Iris pigment epithelial cell (primary cell): ENCODE measurements around the gene MAP3K2.

Experiments used
- DNase-seq: peaks from one replicate; pipeline ENCODE4 v3.0.0-alpha.2; 2011; ENCODE audit warnings: low read depth

The MAP3K2 gene

GRCh38 chr2:127293748-127294562, 93.8 kb downstream of the MAP3K2 start, which contains the start of gene ERCC3:
Gene ERCC3 (minus strand): TSS chr2:127294144. CDS start chr2:127294081, 63 bp downstream.
- DNase-seq = peak; percentile 80

GRCh38 chr2:127293386-127293747, 94.4 kb downstream of the MAP3K2 start:
- DNase-seq = peak; percentile 18

- DNase-seq = no peak
Measured at GRCh38 chr2:127288274-127288673, 99.5 kb downstream of the MAP3K2 start.

- DNase-seq = no peak
Measured at GRCh38 chr2:127283275-127283674, 104.5 kb downstream of the MAP3K2 start.

GRCh38 chr2:127280693-127281092, 107.1 kb downstream of the MAP3K2 start:
- no peak for DNase-seq

- no peak for DNase-seq
Measured at GRCh38 chr2:127279781-127280180, 108.0 kb downstream of the MAP3K2 start.

GRCh38 chr2:127278959-127279358, 108.8 kb downstream of the MAP3K2 start:
- no peak for DNase-seq

GRCh38 chr2:127277028-127277427, 110.7 kb downstream of the MAP3K2 start:
- peak; percentile 15 for DNase-seq

GRCh38 chr2:127275789-127276188, 112.0 kb downstream of the MAP3K2 start:
- no peak for DNase-seq

- no peak for DNase-seq
Measured at GRCh38 chr2:127275356-127275755, 112.4 kb downstream of the MAP3K2 start.

- no peak for DNase-seq
Measured at GRCh38 chr2:127270663-127271062, 117.1 kb downstream of the MAP3K2 start.

GRCh38 chr2:127261804-127262406, 125.9 kb downstream of the MAP3K2 start:
- DNase-seq = peak; percentile 41

- no peak for DNase-seq
Measured at GRCh38 chr2:127259355-127259754, 128.4 kb downstream of the MAP3K2 start.

GRCh38 chr2:127256866-127257265, 130.9 kb downstream of the MAP3K2 start:
- DNase-seq = no peak

GRCh38 chr2:127256381-127256780, 131.4 kb downstream of the MAP3K2 start:
- DNase-seq = no peak

GRCh38 chr2:127255721-127256120, 132.1 kb downstream of the MAP3K2 start:
- DNase-seq = no peak

- DNase-seq = no peak
Measured at GRCh38 chr2:127255146-127255545, 132.6 kb downstream of the MAP3K2 start.

- DNase-seq = peak; percentile 23
Measured at GRCh38 chr2:127254386-127254981, 133.3 kb downstream of the MAP3K2 start.
